OCI-LY1 (cell line): ENCODE results near the gene NPLOC4.

Experiments used
- H2AFZ ChIP-seq: fragments of 200-600 bp; sonication (generic), shearing (Covaris generic); 2 replicates; pipeline ENCODE4 v1.6.0; 2014; ENCODE audit warnings: antibody characterized with exemption, mild to moderate bottlenecking, low read length
- H3F3A ChIP-seq: fragments of 200-600 bp; sonication (generic), shearing (Covaris generic); 2 replicates; pipeline ENCODE4 v1.6.0; 2014; ENCODE audit warnings: mild to moderate bottlenecking, antibody characterized with exemption, low read length, moderate library complexity; ENCODE audit not compliant: insufficient read depth
- H3K27ac ChIP-seq: fragments of 200-600 bp; sonication (generic); 2 replicates; pipeline ENCODE4 v1.5.1; 2014; ENCODE audit warnings: low read length, mixed run types, mild to moderate bottlenecking, low read depth; ENCODE audit not compliant: poor library complexity, severe bottlenecking
- H3K27me3 ChIP-seq: fragments of 200-600 bp; sonication (generic); 2 replicates; pipeline ENCODE4 v1.6.0; 2014; ENCODE audit warnings: antibody characterized with exemption, mild to moderate bottlenecking, low read length, moderate library complexity; ENCODE audit not compliant: insufficient read depth
- H3K36me3 ChIP-seq: fragments of 200-600 bp; sonication (generic); 2 replicates; pipeline ENCODE4 v1.6.1; 2014; ENCODE audit warnings: mild to moderate bottlenecking, antibody characterized with exemption, low read length, moderate library complexity, mixed read lengths; ENCODE audit not compliant: insufficient read depth
- H3K4me1 ChIP-seq: fragments of 200-600 bp; sonication (generic); 2 replicates; pipeline ENCODE4 v1.5.1; 2014; ENCODE audit warnings: mild to moderate bottlenecking, low read length, moderate library complexity; ENCODE audit not compliant: insufficient read depth, severe bottlenecking
- H3K4me2 ChIP-seq: fragments of 200-600 bp; sonication (generic), shearing (Covaris generic); 2 replicates; pipeline ENCODE4 v1.6.1; 2014; ENCODE audit warnings: low read length
- H3K4me3 ChIP-seq: fragments of 200-600 bp; sonication (generic); 2 replicates; pipeline ENCODE4 v1.5.1; 2014; ENCODE audit warnings: low read length, low read depth, mild to moderate bottlenecking, mixed read lengths; ENCODE audit not compliant: poor library complexity, severe bottlenecking
- H3K79me2 ChIP-seq: fragments of 200-600 bp; shearing (Covaris generic); 2 replicates; pipeline ENCODE4 v1.6.1; 2016; ENCODE audit warnings: mixed run types, low read length, mixed read lengths; ENCODE audit not compliant: insufficient read depth
- H3K9ac ChIP-seq: fragments of 200-600 bp; sonication (generic), shearing (Covaris generic); 2 replicates; pipeline ENCODE4 v1.6.1; 2014; ENCODE audit warnings: mild to moderate bottlenecking, low read length, mixed read lengths
- H3K9me2 ChIP-seq: fragments of 200-600 bp; sonication (generic), shearing (Covaris generic); 2 replicates; pipeline ENCODE4 v1.6.1; 2014; ENCODE audit warnings: low read depth, mild to moderate bottlenecking, low read length, mixed read lengths
- H3K9me3 ChIP-seq: fragments of 200-600 bp; shearing (Covaris generic); 2 replicates; pipeline ENCODE4 v1.6.1; 2014; ENCODE audit warnings: low read length, mixed read lengths
- H4K20me1 ChIP-seq: fragments of 200-600 bp; sonication (generic), shearing (Covaris generic); 2 replicates; pipeline ENCODE4 v1.6.0; 2016; ENCODE audit warnings: mild to moderate bottlenecking, low read length; ENCODE audit not compliant: insufficient read depth
- EZH2 ChIP-seq: fragments of 200-600 bp; sonication (generic), shearing (Covaris generic); IDR thresholded peaks from 2 replicates; pipeline ENCODE4 v1.8.0; 2017; ENCODE audit warnings: borderline replicate concordance, mixed run types, mild to moderate bottlenecking, antibody characterized with exemption, low read length, moderate library complexity, mixed read lengths
- TF ChIP-seq, protein P1 (sequence below): fragments of 200-600 bp; sonication (generic), shearing (Covaris generic); IDR thresholded peaks from 2 replicates; pipeline ENCODE4 v1.5.1; 2017; ENCODE audit warnings: mild to moderate bottlenecking, antibody characterized with exemption, low read length, moderate library complexity, mixed read lengths

NPLOC4 gene

DNA sequence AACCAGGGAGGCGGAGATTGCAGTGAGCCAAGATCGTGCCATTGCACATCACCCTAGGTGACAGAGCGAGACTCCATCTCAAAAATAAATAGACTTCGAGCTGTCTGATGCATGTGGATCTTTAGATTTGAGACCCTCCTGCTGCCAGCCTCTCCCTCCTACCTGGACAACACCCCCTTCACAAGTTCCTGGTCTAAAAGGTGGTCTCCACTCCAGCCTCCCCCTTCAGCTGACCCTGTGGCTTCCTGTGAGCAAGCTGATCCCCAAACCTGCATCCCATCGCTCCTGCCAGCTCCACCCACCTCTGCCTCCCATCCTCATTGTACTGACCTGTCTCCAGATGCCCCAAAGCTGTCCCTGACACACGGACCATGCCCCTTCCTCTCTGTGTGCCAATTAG, 57.6 kb downstream of the NPLOC4 start:
- Histone ChIP-seq H2AFZ (no peak overlapping the region), H3F3A (no peaks in the 10 kb centered on the region), H3K4me3 (no peak overlapping the region), H3K9ac (no peak overlapping the region), H4K20me1 (no peaks in the 10 kb centered on the region), H3K27ac (no peak overlapping the region), H3K27me3 (no peaks in the 10 kb centered on the region), H3K79me2 (no peaks in the 10 kb centered on the region), H3K4me1 (no peaks in the 10 kb centered on the region), H3K4me2 (no peak overlapping the region), H3K36me3 (peaks cover 90% of the 10 kb centered on the region), H3K9me2 (no peaks in the 10 kb centered on the region), H3K9me3 (no peaks in the 10 kb centered on the region)
- TF ChIP-seq, protein P1, sequence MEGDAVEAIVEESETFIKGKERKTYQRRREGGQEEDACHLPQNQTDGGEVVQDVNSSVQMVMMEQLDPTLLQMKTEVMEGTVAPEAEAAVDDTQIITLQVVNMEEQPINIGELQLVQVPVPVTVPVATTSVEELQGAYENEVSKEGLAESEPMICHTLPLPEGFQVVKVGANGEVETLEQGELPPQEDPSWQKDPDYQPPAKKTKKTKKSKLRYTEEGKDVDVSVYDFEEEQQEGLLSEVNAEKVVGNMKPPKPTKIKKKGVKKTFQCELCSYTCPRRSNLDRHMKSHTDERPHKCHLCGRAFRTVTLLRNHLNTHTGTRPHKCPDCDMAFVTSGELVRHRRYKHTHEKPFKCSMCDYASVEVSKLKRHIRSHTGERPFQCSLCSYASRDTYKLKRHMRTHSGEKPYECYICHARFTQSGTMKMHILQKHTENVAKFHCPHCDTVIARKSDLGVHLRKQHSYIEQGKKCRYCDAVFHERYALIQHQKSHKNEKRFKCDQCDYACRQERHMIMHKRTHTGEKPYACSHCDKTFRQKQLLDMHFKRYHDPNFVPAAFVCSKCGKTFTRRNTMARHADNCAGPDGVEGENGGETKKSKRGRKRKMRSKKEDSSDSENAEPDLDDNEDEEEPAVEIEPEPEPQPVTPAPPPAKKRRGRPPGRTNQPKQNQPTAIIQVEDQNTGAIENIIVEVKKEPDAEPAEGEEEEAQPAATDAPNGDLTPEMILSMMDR = no peak
- TF ChIP-seq EZH2 = no peak

DNA sequence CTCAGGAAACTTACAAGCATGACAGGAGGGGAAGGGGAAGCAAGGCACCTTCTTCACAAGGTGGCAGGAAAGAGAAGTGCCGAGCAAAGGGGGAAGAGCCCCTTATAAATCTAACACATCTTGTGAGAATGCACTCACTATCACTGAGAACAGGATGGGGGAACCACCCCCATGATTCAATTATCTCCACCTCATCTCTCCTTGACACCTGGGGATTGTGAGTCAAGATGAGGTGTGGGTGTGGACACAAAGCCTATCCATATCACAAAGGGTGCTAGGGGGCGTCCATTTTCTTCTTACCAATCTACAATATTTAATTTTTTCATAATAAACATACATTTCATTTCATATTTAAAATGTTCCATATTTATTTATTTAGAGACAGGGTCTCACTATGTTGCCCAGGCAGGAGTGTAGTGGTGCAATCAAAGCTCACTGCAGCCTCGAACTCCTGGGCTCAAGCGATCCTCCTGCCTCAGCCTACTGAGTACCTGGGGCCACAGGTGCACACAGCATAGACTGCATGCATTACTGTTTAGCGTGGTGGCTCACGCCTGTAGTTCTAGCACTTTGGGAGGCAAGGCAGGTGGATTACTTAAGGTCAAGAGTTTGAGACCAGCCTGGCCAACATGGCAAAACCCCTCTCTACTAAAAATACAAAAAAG, 58.2 kb downstream of the NPLOC4 start:
- no peak for TF ChIP-seq EZH2
- Histone ChIP-seq H3F3A (no peaks in the 10 kb centered on the region), H3K4me1 (no peaks in the 10 kb centered on the region), H3K4me2 (no peak overlapping the region), H3K9ac (no peak overlapping the region), H3K36me3 (peaks cover 90% of the 10 kb centered on the region), H3K27ac (no peak overlapping the region), H2AFZ (no peak overlapping the region), H3K9me3 (no peaks in the 10 kb centered on the region), H3K79me2 (no peaks in the 10 kb centered on the region), H3K27me3 (no peaks in the 10 kb centered on the region), H3K9me2 (no peaks in the 10 kb centered on the region), H4K20me1 (no peaks in the 10 kb centered on the region), H3K4me3 (no peak overlapping the region)

DNA sequence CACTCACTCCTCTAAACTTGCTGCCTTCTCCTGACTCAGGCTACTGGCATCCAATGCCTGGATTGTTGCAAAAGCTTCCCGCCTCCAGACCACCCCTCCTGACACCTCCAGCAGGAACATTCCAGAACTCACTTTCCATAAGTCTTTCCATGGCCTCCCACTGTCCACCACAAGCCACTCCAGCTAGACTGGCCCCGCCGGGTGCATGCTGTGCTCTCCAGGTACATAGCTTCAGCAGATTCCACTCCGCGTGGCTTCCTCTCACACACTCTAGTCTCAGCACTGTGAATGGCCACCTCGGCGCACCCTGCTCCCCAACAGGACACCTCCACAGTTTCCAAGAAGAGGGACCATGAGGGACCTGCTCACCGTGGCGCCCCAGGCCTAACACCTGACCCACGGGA, 58.9 kb downstream of the NPLOC4 start:
- H3K9me2 ChIP-seq = no peaks in the 10 kb centered on the region
- no peaks in the 10 kb centered on the region for H3K27me3 ChIP-seq
- no peaks in the 10 kb centered on the region for H3F3A ChIP-seq
- H3K9ac ChIP-seq = no peak overlapping the region
- no peaks in the 10 kb centered on the region for H3K79me2 ChIP-seq
- peaks cover 85% of the 10 kb centered on the region for H3K36me3 ChIP-seq
- no peaks in the 10 kb centered on the region for H3K9me3 ChIP-seq
- no peak overlapping the region for H3K27ac ChIP-seq
- H4K20me1 ChIP-seq = no peaks in the 10 kb centered on the region
- TF ChIP-seq EZH2 = no peak
- TF ChIP-seq, protein P1 = no peak
- no peak overlapping the region for H3K4me3 ChIP-seq
- no peak overlapping the region for H3K4me2 ChIP-seq
- no peaks in the 10 kb centered on the region for H3K4me1 ChIP-seq
- H2AFZ ChIP-seq = no peak overlapping the region

DNA sequence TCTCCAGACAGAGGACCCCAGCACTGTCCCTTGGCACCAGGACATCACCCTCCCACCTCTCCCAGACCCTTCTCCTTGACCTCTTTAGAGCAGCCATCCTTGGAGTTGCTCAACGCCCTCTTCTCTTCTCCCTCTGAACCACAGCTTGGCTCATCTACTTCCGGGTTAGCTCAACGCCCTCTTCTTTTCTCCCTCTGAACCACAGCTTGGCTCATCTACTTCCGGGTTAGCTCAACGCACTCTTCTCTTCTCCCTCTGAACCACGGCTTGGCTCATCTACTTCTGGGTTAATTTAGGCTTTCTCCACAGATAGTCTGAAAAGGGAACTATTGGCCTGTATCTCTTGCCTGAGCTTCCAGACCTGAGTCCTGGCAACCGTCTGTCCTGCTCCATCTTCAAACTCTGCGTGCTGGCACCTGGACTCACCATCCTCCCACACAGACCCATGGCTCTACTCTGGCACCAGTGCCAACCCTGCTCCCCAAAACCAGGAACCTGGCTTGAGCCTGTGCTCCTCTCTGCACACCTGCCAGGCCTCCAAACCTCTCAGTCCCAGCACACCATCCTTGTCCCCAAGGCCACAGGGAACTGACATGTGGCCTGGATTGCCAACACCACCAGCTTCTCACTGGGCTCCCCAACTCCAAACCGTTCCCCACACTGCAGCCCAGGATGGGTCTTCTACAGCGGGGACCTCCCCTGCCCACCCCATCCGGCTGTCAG, 59.5 kb downstream of the NPLOC4 start:
- Histone ChIP-seq H3K4me3 (no peak overlapping the region), H2AFZ (no peak overlapping the region), H3F3A (no peaks in the 10 kb centered on the region), H3K79me2 (no peaks in the 10 kb centered on the region), H3K4me1 (no peaks in the 10 kb centered on the region), H3K27me3 (no peaks in the 10 kb centered on the region), H3K9me2 (no peaks in the 10 kb centered on the region), H3K9me3 (no peaks in the 10 kb centered on the region), H3K9ac (no peak overlapping the region), H3K36me3 (peaks cover 84% of the 10 kb centered on the region), H3K4me2 (no peak overlapping the region), H4K20me1 (no peaks in the 10 kb centered on the region), H3K27ac (no peak overlapping the region)
- no peak for TF ChIP-seq EZH2
- TF ChIP-seq, protein P1 = no peak
